OCI-LY3 (cell line): ENCODE measurements around the gene PANK4.

ENCODE experiments used
- H2AFZ ChIP-seq: fragments of 200-600, 300-600 bp; shearing (Covaris generic); 2 replicates; pipeline ENCODE4 v1.6.0; 2014; ENCODE audit warnings: antibody characterized with exemption, low read depth, low read length
- H3K27ac ChIP-seq: fragments of 200-600, 300-600 bp; sonication (generic); 2 replicates; pipeline ENCODE4 v1.5.1; 2014; ENCODE audit warnings: mild to moderate bottlenecking, low read length, moderate library complexity, mixed read lengths
- H3K27me3 ChIP-seq: fragments of 200-600, 300-600 bp; sonication (generic); 2 replicates; pipeline ENCODE4 v1.6.1; 2014; ENCODE audit warnings: low read depth, low read length, mixed read lengths
- H3K36me3 ChIP-seq: fragments of 200-600, 300-600 bp; sonication (generic); replicated peaks from 2 replicates; pipeline ENCODE3; 2014; ENCODE audit warnings: low read depth, low read length, mixed read lengths
- H3K4me1 ChIP-seq: fragments of 300-600, 200-600 bp; sonication (generic); 2 replicates; pipeline ENCODE4 v1.6.1; 2014; ENCODE audit warnings: low read length, mixed read lengths
- H3K4me2 ChIP-seq: fragments of 200-600, 300-600 bp; sonication (generic); 2 replicates; pipeline ENCODE4 v1.6.1; 2014; ENCODE audit warnings: low read length, mixed read lengths
- H3K4me3 ChIP-seq: fragments of 300-600, 200-600 bp; sonication (generic); 2 replicates; pipeline ENCODE4 v1.5.1; 2014; ENCODE audit warnings: antibody characterized with exemption, mild to moderate bottlenecking, low read length, moderate library complexity
- H3K79me2 ChIP-seq: fragments of 300-600, 200-600 bp; shearing (Covaris generic); 2 replicates; pipeline ENCODE4 v1.6.1; 2014; ENCODE audit warnings: mild to moderate bottlenecking, low read length, mixed read lengths
- H3K9ac ChIP-seq: fragments of 300-600, 200-600 bp; shearing (Covaris generic); 2 replicates; pipeline ENCODE4 v1.6.0; 2014; ENCODE audit warnings: mild to moderate bottlenecking, low read length, moderate library complexity
- H3K9me3 ChIP-seq: fragments of 200-600, 300-600 bp; shearing (Covaris generic); 2 replicates; pipeline ENCODE4 v1.6.1; 2014; ENCODE audit warnings: low read length, mixed read lengths; ENCODE audit not compliant: insufficient read depth
- H4K20me1 ChIP-seq: fragments of 200-600, 300-600 bp; sonication (generic); 2 replicates; pipeline ENCODE4 v1.6.1; 2016; ENCODE audit warnings: low read length, mixed read lengths; ENCODE audit not compliant: insufficient read depth
- CTCF ChIP-seq: fragments of 200-600, 300-600 bp; sonication (generic); IDR thresholded peaks from 2 replicates; pipeline ENCODE4 v1.5.1; 2014; ENCODE audit warnings: antibody characterized with exemption, low read length, low read depth
- EZH2phosphoT487 ChIP-seq: fragments of 200-600 bp; shearing (Covaris generic); IDR thresholded peaks from 2 replicates; pipeline ENCODE4 v1.6.1; 2018; ENCODE audit warnings: antibody characterized with exemption, mixed run types, low read depth

PANK4 gene

GRCh38 chr1:2480986-2481364, 45.4 kb downstream of the PANK4 start:
- no peak overlapping the region for H3K4me3 ChIP-seq
- TF ChIP-seq EZH2phosphoT487 = no peak
- no peak for TF ChIP-seq CTCF
- no peak overlapping the region for H2AFZ ChIP-seq
- H3K9ac ChIP-seq = no peak overlapping the region
- H3K4me2 ChIP-seq = no peak overlapping the region
- no peaks in the 10 kb centered on the region for H3K27me3 ChIP-seq
- H3K79me2 ChIP-seq = no peaks in the 10 kb centered on the region
- H3K27ac ChIP-seq = no peak overlapping the region
- no peaks in the 10 kb centered on the region for H3K4me1 ChIP-seq
- H3K36me3 ChIP-seq = no peaks in the 10 kb centered on the region
- H4K20me1 ChIP-seq = no peaks in the 10 kb centered on the region
- no peaks in the 10 kb centered on the region for H3K9me3 ChIP-seq

GRCh38 chr1:2480236-2480985, 46.0 kb downstream of the PANK4 start:
- Histone ChIP-seq H3K4me1 (no peaks in the 10 kb centered on the region), H2AFZ (no peak overlapping the region), H4K20me1 (no peaks in the 10 kb centered on the region), H3K9me3 (no peaks in the 10 kb centered on the region), H3K27ac (no peak overlapping the region), H3K36me3 (no peaks in the 10 kb centered on the region), H3K9ac (no peak overlapping the region), H3K79me2 (no peaks in the 10 kb centered on the region), H3K27me3 (no peaks in the 10 kb centered on the region), H3K4me3 (no peak overlapping the region), H3K4me2 (no peak overlapping the region)
- TF ChIP-seq EZH2phosphoT487 (no peak), CTCF (no peak)

- Histone ChIP-seq H3K27me3 (no peaks in the 10 kb centered on the region), H3K4me2 (no peak overlapping the region), H3K36me3 (no peaks in the 10 kb centered on the region), H3K27ac (no peak overlapping the region), H4K20me1 (no peaks in the 10 kb centered on the region), H3K4me3 (no peak overlapping the region), H3K9ac (no peak overlapping the region), H2AFZ (no peak overlapping the region), H3K4me1 (no peaks in the 10 kb centered on the region), H3K9me3 (no peaks in the 10 kb centered on the region), H3K79me2 (no peaks in the 10 kb centered on the region)
- TF ChIP-seq CTCF (no peak), EZH2phosphoT487 (no peak)
Measured at GRCh38 chr1:2479618-2480017, 46.8 kb downstream of the PANK4 start.

- H3K79me2 ChIP-seq = no peaks in the 10 kb centered on the region
- no peak for TF ChIP-seq CTCF
- no peak for TF ChIP-seq EZH2phosphoT487
- H3K27me3 ChIP-seq = no peaks in the 10 kb centered on the region
- no peaks in the 10 kb centered on the region for H3K9me3 ChIP-seq
- H4K20me1 ChIP-seq = no peaks in the 10 kb centered on the region
- H2AFZ ChIP-seq = no peak overlapping the region
- no peaks in the 10 kb centered on the region for H3K4me1 ChIP-seq
- no peak overlapping the region for H3K4me3 ChIP-seq
- no peak overlapping the region for H3K4me2 ChIP-seq
- H3K9ac ChIP-seq = no peak overlapping the region
- no peaks in the 10 kb centered on the region for H3K36me3 ChIP-seq
- H3K27ac ChIP-seq = no peak overlapping the region
Measured at GRCh38 chr1:2479186-2479585, 47.2 kb downstream of the PANK4 start.
